Prostate gland (tissue), 2 donors: ENCODE data around the gene RUFY4. TPM values are rescaled to one million over a fixed set of nuclear protein-coding genes. Genes with fewer than 3 reads are reported as not detected.

ENCODE experiments used
- DNase-seq: peaks from one replicate; pipeline ENCODE4 v3.0.0-alpha.2; 2019; ENCODE audit warnings: low spot score
- H3K27ac ChIP-seq, 2 donors: fragments of 200-600 bp; sonication (generic); 2 replicates each; pipeline ENCODE4 v1.5.1; 2017 to 2019
- H3K27me3 ChIP-seq: fragments of 200-600 bp; sonication (generic); replicated peaks from 2 replicates; pipeline ENCODE4 v1.5.1; 2019; ENCODE audit not compliant: insufficient read depth
- H3K36me3 ChIP-seq, 2 donors: fragments of 200-600 bp; sonication (generic); 1 replicate in 1 of 2; 2 replicates in 1 of 2; pipeline versions ENCODE4 v1.5.1 to v1.8.1; 2017 to 2019
- H3K4me1 ChIP-seq: fragments of 200-600 bp; sonication (generic); replicated peaks from 2 replicates; pipeline ENCODE4 v1.5.1; 2019
- H3K4me3 ChIP-seq, 2 donors: fragments of 200-600 bp; sonication (generic); 2 replicates each; pipeline ENCODE4 v1.5.1; 2017 to 2019
- H3K9me3 ChIP-seq: fragments of 200-600 bp; sonication (generic); 2 replicates; pipeline ENCODE4 v1.5.1; 2017
- CTCF ChIP-seq, 4 experiments: fragments of 200-600 bp in 2 of 4; fragments of 450-650 bp in 2 of 4; sonication (generic) in 2 of 4; IDR thresholded peaks; 1 replicate in 3 of 4; 2 replicates in 1 of 4; pipeline ENCODE4 v1.5.1; 2016 to 2019; ENCODE audit warnings: antibody characterized with exemption in 4 of 4, mild to moderate bottlenecking in 2 of 4, moderate library complexity in 2 of 4
- POLR2A ChIP-seq: fragments of 450-650 bp; IDR thresholded peaks from one replicate; pipeline ENCODE4 v1.6.1; 2016; ENCODE audit warnings: antibody characterized with exemption, mild to moderate bottlenecking
- POLR2AphosphoS5 ChIP-seq: sonication (generic); formaldehyde crosslinking; IDR thresholded peaks from one replicate; pipeline ENCODE4 v1.6.1; 2017; ENCODE audit warnings: antibody characterized with exemption
- WGBS: methylation state at CpG from one replicate; pipeline ENCODE4 v1.1.5; 2018; 5-methylcytosine and 5-hydroxymethylcytosine counted together
- intact Hi-C: fragments of 100-400 bp; cut with DNase I; formaldehyde crosslinking; loops from one replicate; pipeline ENCODE4 v1.14.2; 2022
- total RNA-seq, 2 donors: library from RNA; depleted of rRNA; stranded (reverse); fragments of >200 nt; gene quantifications; one replicate each; pipeline ENCODE4 v1.1.0, GENCODE V29; 2016

RUFY4 gene
- total RNA-seq, 2 donors from 2014 or later, result 0.11 to 0.27 TPM

- WGBS, result 64% methylated on average over 14 of the region's 14 CpGs
- intact Hi-C loops, result no loop called here
Observed at GRCh38 chr2:218082586-218083351, 13.7 kb downstream of the RUFY4 start.

DNA sequence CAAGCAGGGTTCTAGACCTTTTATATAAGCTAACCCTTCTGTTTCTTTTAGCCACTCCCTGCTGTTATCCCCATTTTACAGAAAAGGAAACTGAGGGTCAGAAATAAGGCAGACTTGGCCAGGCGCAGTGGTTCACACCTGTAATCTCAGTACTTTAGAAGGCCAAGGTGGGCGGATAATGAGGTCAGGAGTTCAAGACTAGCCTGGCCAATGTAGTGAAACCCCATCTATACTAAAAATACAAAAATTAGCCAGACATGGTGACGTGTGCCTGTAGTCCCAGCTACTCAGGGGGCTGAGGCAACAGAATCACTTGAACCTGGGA lies 14.3 kb downstream of the RUFY4 start:
- 88% methylated on average over 3 of the region's 3 CpGs for WGBS
- TF ChIP-seq POLR2AphosphoS5 (no peak), POLR2A (no peak), CTCF (IDR thresholded peaks at IDR 0.05) (no peak)
- intact Hi-C loops, result no loop called here
- Histone ChIP-seq H3K27ac (no peak overlapping the region), H3K4me1 (no peaks in the 10 kb centered on the region), H3K9me3 (no peaks in the 10 kb centered on the region), H3K36me3 (no peaks in the 10 kb centered on the region), H3K4me3 (no peak overlapping the region), H3K27me3 (no peaks in the 10 kb centered on the region)
- DNase-seq, result no peak

More at GRCh38 chr2:218082586-218083351, 13.7 kb downstream of the RUFY4 start:
- Histone ChIP-seq H3K27ac (no peak overlapping the region), H3K36me3 (no peaks in the 10 kb centered on the region), H3K9me3 (no peaks in the 10 kb centered on the region), H3K4me3 (no peak overlapping the region), H3K4me1 (no peaks in the 10 kb centered on the region), H3K27me3 (no peaks in the 10 kb centered on the region)
- DNase-seq, result no peak
- TF ChIP-seq POLR2A (no peak), CTCF (IDR thresholded peaks at IDR 0.05) (no peak), POLR2AphosphoS5 (no peak)

DNA sequence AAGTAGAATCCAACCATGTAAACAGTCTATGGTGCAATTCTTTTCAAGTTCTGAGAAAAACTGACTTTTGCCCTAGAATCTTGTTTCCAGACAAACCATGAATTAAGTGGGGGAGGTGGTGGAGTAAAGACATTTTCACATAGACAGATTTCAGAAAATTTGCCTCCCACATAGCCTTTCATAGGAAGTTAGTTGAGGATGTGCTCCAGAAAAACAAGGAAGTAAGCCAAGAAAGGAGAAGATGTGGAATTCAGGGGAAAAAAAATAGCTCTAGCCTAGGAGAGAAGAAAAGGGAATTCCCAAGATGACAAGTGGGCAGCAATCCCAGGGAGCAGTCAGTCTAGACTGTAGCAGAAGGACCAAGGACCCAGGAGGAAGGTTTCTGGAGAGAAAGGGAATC lies 17.4 kb downstream of the RUFY4 start:
- intact Hi-C loops, result no loop called here

DNA sequence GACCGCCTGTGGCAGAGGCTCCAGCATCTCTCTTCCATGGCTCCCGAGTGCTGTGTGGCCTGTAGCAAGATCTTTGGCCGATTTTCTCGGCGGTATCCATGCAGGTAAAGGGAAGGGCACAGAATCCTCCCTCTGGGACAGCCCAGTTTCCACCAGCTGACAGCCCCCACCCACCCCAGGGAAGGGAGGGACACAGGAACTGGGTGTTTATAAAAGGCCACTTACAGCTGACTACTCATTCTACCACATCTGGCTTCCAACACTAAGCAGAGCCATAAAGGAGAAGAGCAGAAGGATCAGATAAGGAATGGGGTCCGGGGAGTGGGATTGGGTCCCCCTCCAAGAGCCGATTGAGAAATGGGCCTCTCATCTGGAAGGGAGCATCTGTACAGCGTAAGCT lies 20.2 kb downstream of the RUFY4 start:
- no peak for DNase-seq
- H3K9me3 ChIP-seq, result no peaks in the 10 kb centered on the region
- no peaks in the 10 kb centered on the region for H3K36me3 ChIP-seq
- 62% methylated on average over 8 of the region's 8 CpGs for WGBS
- no peak overlapping the region for H3K4me3 ChIP-seq
- TF ChIP-seq POLR2A, result no peak
- TF ChIP-seq POLR2AphosphoS5, result no peak
- TF ChIP-seq CTCF (IDR thresholded peaks at IDR 0.05), result no peak
- H3K27ac ChIP-seq, result no peak overlapping the region
- intact Hi-C loops, result no loop called here
- no peaks in the 10 kb centered on the region for H3K4me1 ChIP-seq
- H3K27me3 ChIP-seq, result no peaks in the 10 kb centered on the region

More for the DNA sequence above, 17.4 kb downstream of the RUFY4 start:
- H3K27ac ChIP-seq, result no peak overlapping the region
- H3K4me3 ChIP-seq, result no peak overlapping the region
- TF ChIP-seq POLR2A (no peak), POLR2AphosphoS5 (no peak), CTCF (IDR thresholded peaks at IDR 0.05) (no peak)
- no peaks in the 10 kb centered on the region for H3K27me3 ChIP-seq
- DNase-seq, result no peak
- H3K9me3 ChIP-seq, result no peaks in the 10 kb centered on the region
- H3K4me1 ChIP-seq, result no peaks in the 10 kb centered on the region
- no peaks in the 10 kb centered on the region for H3K36me3 ChIP-seq

GRCh38 chr2:218091746-218092145 lies 22.7 kb downstream of the RUFY4 start:
- H3K36me3 ChIP-seq, result no peaks in the 10 kb centered on the region
- no peaks in the 10 kb centered on the region for H3K9me3 ChIP-seq
- no peaks in the 10 kb centered on the region for H3K4me1 ChIP-seq
- no peak for DNase-seq
- no peak overlapping the region for H3K27ac ChIP-seq
- no peak overlapping the region for H3K4me3 ChIP-seq
- TF ChIP-seq POLR2AphosphoS5 (no peak), CTCF (IDR thresholded peaks at IDR 0.05) (no peak), POLR2A (no peak)
- intact Hi-C loops, result no loop called here
- 96% methylated on average over 3 of the region's 3 CpGs for WGBS
- H3K27me3 ChIP-seq, result no peaks in the 10 kb centered on the region
